ENCODE data around the gene CTNNA3. TPM values are rescaled to one million over a fixed set of nuclear protein-coding genes. Genes with fewer than 3 reads are reported as not detected.

Gene CTNNA3
- total RNA-seq, 1 experiment from 2014 or later = 0.20 TPM

GRCh38 chr10:66656499-66656898 lies 1039.5 kb downstream of the CTNNA3 start:
- no TSS peak for BruUV-seq (replicated peaks)
- Histone ChIP-seq H3K27me3 (replicated peaks; ENCODE audit: control insufficient read depth, insufficient read depth, low read length) (no peaks in the 10 kb centered on the region), H3K36me3 (ENCODE audit: control insufficient read depth, insufficient read depth, low read length) (no peaks in the 10 kb centered on the region), H3K4me1 (no peaks in the 10 kb centered on the region), H3K4me3 (ENCODE audit: low read depth, low read length) (no peak overlapping the region), H3K9me3 (peaks cover 13% of the 10 kb centered on the region; the same call in 1 of the 2 replicates)
- CTCF ChIA-PET = no interaction called here
- DNase-seq = no peak
- Mint-ChIP-seq H3K4me3 (ENCODE audit: unreplicated experiment) (no peak overlapping the region), H3K27ac (ENCODE audit: unreplicated experiment) (no peak overlapping the region), H3K36me3 (ENCODE audit: insufficient read depth, unreplicated experiment) (no peaks in the 10 kb centered on the region), H3K27me3 (ENCODE audit: insufficient read depth, unreplicated experiment) (peaks cover 9% of the 10 kb centered on the region), H3K4me1 (ENCODE audit: low read depth, unreplicated experiment) (no peaks in the 10 kb centered on the region), H3K9me3 (ENCODE audit: unreplicated experiment) (peaks cover 9% of the 10 kb centered on the region)
- TF ChIP-seq CTCF (IDR thresholded peaks at IDR 0.05; ENCODE audit: insufficient read depth in 1 of 2, low read depth in 1 of 2, low read length in 1 of 2, severe bottlenecking in 1 of 2, unreplicated experiment in 1 of 2) = no peak
- intact Hi-C loops (cut with micrococcal nuclease; ENCODE audit: unreplicated experiment) = no loop called here
- POLR2A ChIA-PET = no interaction called here

GRCh38 chr10:66654861-66655260 lies 1041.1 kb downstream of the CTNNA3 start:
- peaks cover 9% of the 10 kb centered on the region for H3K27me3 Mint-ChIP-seq (ENCODE audit: insufficient read depth, unreplicated experiment)
- no peak overlapping the region for H3K27ac Mint-ChIP-seq (ENCODE audit: unreplicated experiment)
- Histone ChIP-seq H3K4me1 (no peaks in the 10 kb centered on the region), H3K36me3 (ENCODE audit: control insufficient read depth, insufficient read depth, low read length) (no peaks in the 10 kb centered on the region), H3K4me3 (ENCODE audit: low read depth, low read length) (no peak overlapping the region), H3K9me3 (peaks cover 13% of the 10 kb centered on the region; the same call in 1 of the 2 replicates), H3K27me3 (replicated peaks; ENCODE audit: control insufficient read depth, insufficient read depth, low read length) (no peaks in the 10 kb centered on the region)
- no peak for DNase-seq
- H3K4me3 Mint-ChIP-seq (ENCODE audit: unreplicated experiment) = no peak overlapping the region
- ChIA-PET POLR2A (no interaction called here), CTCF (no interaction called here)
- no TSS peak for BruUV-seq (replicated peaks)
- H3K4me1 Mint-ChIP-seq (ENCODE audit: low read depth, unreplicated experiment) = no peaks in the 10 kb centered on the region
- intact Hi-C loops (cut with micrococcal nuclease; ENCODE audit: unreplicated experiment) = no loop called here
- H3K36me3 Mint-ChIP-seq (ENCODE audit: insufficient read depth, unreplicated experiment) = no peaks in the 10 kb centered on the region
- no peak for TF ChIP-seq CTCF (IDR thresholded peaks at IDR 0.05; ENCODE audit: insufficient read depth in 1 of 2, low read depth in 1 of 2, low read length in 1 of 2, severe bottlenecking in 1 of 2, unreplicated experiment in 1 of 2)
- H3K9me3 Mint-ChIP-seq (ENCODE audit: unreplicated experiment) = peaks cover 10% of the 10 kb centered on the region

GRCh38 chr10:66651308-66652082 lies 1044.5 kb downstream of the CTNNA3 start:
- intact Hi-C loops (cut with micrococcal nuclease; ENCODE audit: unreplicated experiment) = no loop called here
- Mint-ChIP-seq H3K4me1 (ENCODE audit: low read depth, unreplicated experiment) (no peaks in the 10 kb centered on the region), H3K4me3 (ENCODE audit: unreplicated experiment) (no peak overlapping the region), H3K36me3 (ENCODE audit: insufficient read depth, unreplicated experiment) (no peaks in the 10 kb centered on the region), H3K9me3 (ENCODE audit: unreplicated experiment) (peaks cover 10% of the 10 kb centered on the region), H3K27me3 (ENCODE audit: insufficient read depth, unreplicated experiment) (peaks cover 3% of the 10 kb centered on the region), H3K27ac (ENCODE audit: unreplicated experiment) (no peak overlapping the region)
- no peak overlapping the region for H3K4me3 ChIP-seq (ENCODE audit: low read depth, low read length)
- H3K4me1 ChIP-seq = no peaks in the 10 kb centered on the region
- ChIA-PET CTCF (no interaction called here), POLR2A (no interaction called here)
- TF ChIP-seq CTCF (IDR thresholded peaks at IDR 0.05; ENCODE audit: insufficient read depth in 1 of 2, low read depth in 1 of 2, low read length in 1 of 2, severe bottlenecking in 1 of 2, unreplicated experiment in 1 of 2) = no peak
- peaks cover 13% of the 10 kb centered on the region; the same call in 1 of the 2 replicates for H3K9me3 ChIP-seq
- no TSS peak for BruUV-seq (replicated peaks)
- DNase-seq = no peak
- no peaks in the 10 kb centered on the region for H3K27me3 ChIP-seq (replicated peaks; ENCODE audit: control insufficient read depth, insufficient read depth, low read length)
- H3K36me3 ChIP-seq (ENCODE audit: control insufficient read depth, insufficient read depth, low read length) = no peaks in the 10 kb centered on the region

All from Caco-2 (cell line).